ENCODE measurements around the gene IL18RAP.

Gene IL18RAP

GRCh38 chr2:102428573-102428972 is 5.6 kb downstream of the IL18RAP start:
- H3K27me3 ChIP-seq (ENCODE audit: insufficient read depth, low read length): no peaks in the 10 kb centered on the region
- no peaks in the 10 kb centered on the region for H3K9me3 ChIP-seq (ENCODE audit: low read length)
- no peak overlapping the region for H2AFZ ChIP-seq (ENCODE audit: low read depth, low read length)
- no peaks in the 10 kb centered on the region for H3K36me3 ChIP-seq (ENCODE audit: insufficient read depth, low read length)
- no peaks in the 10 kb centered on the region for H3K4me1 ChIP-seq (ENCODE audit: insufficient read depth, low read length)
- no peak overlapping the region for H3K4me3 ChIP-seq (ENCODE audit: low read length)

GRCh38 chr2:102432386-102432785 is 9.4 kb downstream of the IL18RAP start:
- Histone ChIP-seq H3K9me3 (ENCODE audit: low read length) (no peaks in the 10 kb centered on the region), H2AFZ (ENCODE audit: low read depth, low read length) (no peak overlapping the region), H3K27me3 (ENCODE audit: insufficient read depth, low read length) (no peaks in the 10 kb centered on the region), H3K4me1 (ENCODE audit: insufficient read depth, low read length) (no peaks in the 10 kb centered on the region), H3K36me3 (ENCODE audit: insufficient read depth, low read length) (no peaks in the 10 kb centered on the region), H3K4me3 (ENCODE audit: low read length) (no peak overlapping the region)

- H3K9me3 ChIP-seq (ENCODE audit: low read length): no peaks in the 10 kb centered on the region
Observed at GRCh38 chr2:102433973-102434654, 11.2 kb downstream of the IL18RAP start.

GRCh38 chr2:102434655-102435381 is 11.9 kb downstream of the IL18RAP start:
- Histone ChIP-seq H3K4me1 (ENCODE audit: insufficient read depth, low read length) (no peaks in the 10 kb centered on the region), H3K27me3 (ENCODE audit: insufficient read depth, low read length) (no peaks in the 10 kb centered on the region), H3K9me3 (ENCODE audit: low read length) (no peaks in the 10 kb centered on the region), H3K4me3 (ENCODE audit: low read length) (no peak overlapping the region), H3K36me3 (ENCODE audit: insufficient read depth, low read length) (no peaks in the 10 kb centered on the region), H2AFZ (ENCODE audit: low read depth, low read length) (no peak overlapping the region)

More at GRCh38 chr2:102433973-102434654, 11.2 kb downstream of the IL18RAP start:
- no peaks in the 10 kb centered on the region for H3K4me1 ChIP-seq (ENCODE audit: insufficient read depth, low read length)
- H3K27me3 ChIP-seq (ENCODE audit: insufficient read depth, low read length): no peaks in the 10 kb centered on the region
- H3K36me3 ChIP-seq (ENCODE audit: insufficient read depth, low read length): no peaks in the 10 kb centered on the region
- no peak overlapping the region for H2AFZ ChIP-seq (ENCODE audit: low read depth, low read length)
- no peak overlapping the region for H3K4me3 ChIP-seq (ENCODE audit: low read length)

GRCh38 chr2:102435741-102436140 is 12.8 kb downstream of the IL18RAP start:
- H3K27me3 ChIP-seq (ENCODE audit: insufficient read depth, low read length): no peaks in the 10 kb centered on the region
- H3K4me1 ChIP-seq (ENCODE audit: insufficient read depth, low read length): no peaks in the 10 kb centered on the region
- H3K36me3 ChIP-seq (ENCODE audit: insufficient read depth, low read length): no peaks in the 10 kb centered on the region
- no peak overlapping the region for H2AFZ ChIP-seq (ENCODE audit: low read depth, low read length)
- H3K9me3 ChIP-seq (ENCODE audit: low read length): no peaks in the 10 kb centered on the region
- H3K4me3 ChIP-seq (ENCODE audit: low read length): no peak overlapping the region

- no peak overlapping the region for H3K4me3 ChIP-seq (ENCODE audit: low read length)
- H3K9me3 ChIP-seq (ENCODE audit: low read length): no peaks in the 10 kb centered on the region
- H3K4me1 ChIP-seq (ENCODE audit: insufficient read depth, low read length): no peaks in the 10 kb centered on the region
- H2AFZ ChIP-seq (ENCODE audit: low read depth, low read length): no peak overlapping the region
- no peaks in the 10 kb centered on the region for H3K27me3 ChIP-seq (ENCODE audit: insufficient read depth, low read length)
- no peaks in the 10 kb centered on the region for H3K36me3 ChIP-seq (ENCODE audit: insufficient read depth, low read length)
Observed at GRCh38 chr2:102436323-102436722, 13.4 kb downstream of the IL18RAP start.

GRCh38 chr2:102437122-102437521 is 14.2 kb downstream of the IL18RAP start:
- Histone ChIP-seq H3K4me3 (ENCODE audit: low read length) (no peak overlapping the region), H3K9me3 (ENCODE audit: low read length) (no peaks in the 10 kb centered on the region), H2AFZ (ENCODE audit: low read depth, low read length) (no peak overlapping the region), H3K36me3 (ENCODE audit: insufficient read depth, low read length) (no peaks in the 10 kb centered on the region), H3K4me1 (ENCODE audit: insufficient read depth, low read length) (no peaks in the 10 kb centered on the region), H3K27me3 (ENCODE audit: insufficient read depth, low read length) (no peaks in the 10 kb centered on the region)

- H3K4me3 ChIP-seq (ENCODE audit: low read length): no peak overlapping the region
- H2AFZ ChIP-seq (ENCODE audit: low read depth, low read length): no peak overlapping the region
- no peaks in the 10 kb centered on the region for H3K4me1 ChIP-seq (ENCODE audit: insufficient read depth, low read length)
- no peaks in the 10 kb centered on the region for H3K27me3 ChIP-seq (ENCODE audit: insufficient read depth, low read length)
- no peaks in the 10 kb centered on the region for H3K9me3 ChIP-seq (ENCODE audit: low read length)
- H3K36me3 ChIP-seq (ENCODE audit: insufficient read depth, low read length): no peaks in the 10 kb centered on the region
Observed at GRCh38 chr2:102438111-102438510, 15.2 kb downstream of the IL18RAP start.

- H3K4me3 ChIP-seq (ENCODE audit: low read length): no peak overlapping the region
- H2AFZ ChIP-seq (ENCODE audit: low read depth, low read length): no peak overlapping the region
- H3K9me3 ChIP-seq (ENCODE audit: low read length): no peaks in the 10 kb centered on the region
- H3K27me3 ChIP-seq (ENCODE audit: insufficient read depth, low read length): no peaks in the 10 kb centered on the region
- no peaks in the 10 kb centered on the region for H3K4me1 ChIP-seq (ENCODE audit: insufficient read depth, low read length)
- H3K36me3 ChIP-seq (ENCODE audit: insufficient read depth, low read length): no peaks in the 10 kb centered on the region
Observed at GRCh38 chr2:102438578-102438977, 15.6 kb downstream of the IL18RAP start.

- no peaks in the 10 kb centered on the region for H3K9me3 ChIP-seq (ENCODE audit: low read length)
- no peaks in the 10 kb centered on the region for H3K27me3 ChIP-seq (ENCODE audit: insufficient read depth, low read length)
- H3K36me3 ChIP-seq (ENCODE audit: insufficient read depth, low read length): no peaks in the 10 kb centered on the region
- no peak overlapping the region for H3K4me3 ChIP-seq (ENCODE audit: low read length)
- no peaks in the 10 kb centered on the region for H3K4me1 ChIP-seq (ENCODE audit: insufficient read depth, low read length)
- H2AFZ ChIP-seq (ENCODE audit: low read depth, low read length): no peak overlapping the region
Observed at GRCh38 chr2:102439065-102439695, 16.2 kb downstream of the IL18RAP start.

- Histone ChIP-seq H3K9me3 (ENCODE audit: low read length) (no peaks in the 10 kb centered on the region), H2AFZ (ENCODE audit: low read depth, low read length) (no peak overlapping the region)
Observed at GRCh38 chr2:102442967-102443828, 20.2 kb downstream of the IL18RAP start.

GRCh38 chr2:102444233-102444632 is 21.3 kb downstream of the IL18RAP start:
- H3K9me3 ChIP-seq (ENCODE audit: low read length): no peaks in the 10 kb centered on the region
- no peaks in the 10 kb centered on the region for H3K27me3 ChIP-seq (ENCODE audit: insufficient read depth, low read length)
- H3K36me3 ChIP-seq (ENCODE audit: insufficient read depth, low read length): no peaks in the 10 kb centered on the region
- no peak overlapping the region for H2AFZ ChIP-seq (ENCODE audit: low read depth, low read length)
- H3K4me1 ChIP-seq (ENCODE audit: insufficient read depth, low read length): no peaks in the 10 kb centered on the region
- no peak overlapping the region for H3K4me3 ChIP-seq (ENCODE audit: low read length)

More at GRCh38 chr2:102442967-102443828, 20.2 kb downstream of the IL18RAP start:
- Histone ChIP-seq H3K4me1 (ENCODE audit: insufficient read depth, low read length) (no peaks in the 10 kb centered on the region), H3K4me3 (ENCODE audit: low read length) (no peak overlapping the region), H3K36me3 (ENCODE audit: insufficient read depth, low read length) (no peaks in the 10 kb centered on the region), H3K27me3 (ENCODE audit: insufficient read depth, low read length) (no peaks in the 10 kb centered on the region)
